ENCODE results near the gene MYO7A. TPM values are rescaled to one million over a fixed set of nuclear protein-coding genes. Genes with fewer than 3 reads are reported as not detected.

MYO7A gene
- total RNA-seq, 1 experiment from 2014 or later: 3.5 TPM

DNA sequence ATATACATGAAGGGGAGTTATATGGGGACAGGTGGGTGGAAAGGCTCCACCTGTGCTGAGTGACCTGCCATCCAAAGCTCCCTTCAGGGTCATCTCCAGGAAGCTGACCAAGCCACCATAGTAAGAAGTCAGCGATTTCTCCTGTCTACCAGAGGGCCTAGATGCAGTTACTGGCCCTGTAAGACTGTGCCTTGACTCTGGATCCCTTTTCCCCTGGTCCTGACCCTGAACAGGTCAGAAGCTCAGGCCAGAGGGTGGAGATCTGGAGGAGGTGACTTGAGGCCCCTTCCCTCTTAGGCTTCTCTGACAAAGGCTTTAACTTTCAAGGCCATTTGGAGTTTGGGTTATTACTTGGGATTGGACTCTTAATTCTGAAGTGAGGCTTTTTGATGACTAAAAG, 103.8 kb downstream of the MYO7A start:
- no peaks in the 10 kb centered on the region for H4K20me1 ChIP-seq (ENCODE audit: insufficient read depth)
- H3F3A ChIP-seq (ENCODE audit: insufficient read depth, low read depth): no peaks in the 10 kb centered on the region
- no peaks in the 10 kb centered on the region for H3K36me3 ChIP-seq (ENCODE audit: low read depth)
- no TSS peak for BruUV-seq (replicated peaks)
- H3K4me2 ChIP-seq: no peak overlapping the region
- no peaks in the 10 kb centered on the region for H3K9me3 ChIP-seq (ENCODE audit: insufficient read depth, low read depth)
- no peaks in the 10 kb centered on the region for H3K79me2 ChIP-seq (ENCODE audit: low read depth)
- ChIA-PET CTCF (no interaction called here), POLR2A (ENCODE audit: unreplicated experiment) (no interaction called here)
- no peaks in the 10 kb centered on the region for H3K27me3 ChIP-seq (ENCODE audit: insufficient read depth, low read depth)
- TF ChIP-seq, protein P1, sequence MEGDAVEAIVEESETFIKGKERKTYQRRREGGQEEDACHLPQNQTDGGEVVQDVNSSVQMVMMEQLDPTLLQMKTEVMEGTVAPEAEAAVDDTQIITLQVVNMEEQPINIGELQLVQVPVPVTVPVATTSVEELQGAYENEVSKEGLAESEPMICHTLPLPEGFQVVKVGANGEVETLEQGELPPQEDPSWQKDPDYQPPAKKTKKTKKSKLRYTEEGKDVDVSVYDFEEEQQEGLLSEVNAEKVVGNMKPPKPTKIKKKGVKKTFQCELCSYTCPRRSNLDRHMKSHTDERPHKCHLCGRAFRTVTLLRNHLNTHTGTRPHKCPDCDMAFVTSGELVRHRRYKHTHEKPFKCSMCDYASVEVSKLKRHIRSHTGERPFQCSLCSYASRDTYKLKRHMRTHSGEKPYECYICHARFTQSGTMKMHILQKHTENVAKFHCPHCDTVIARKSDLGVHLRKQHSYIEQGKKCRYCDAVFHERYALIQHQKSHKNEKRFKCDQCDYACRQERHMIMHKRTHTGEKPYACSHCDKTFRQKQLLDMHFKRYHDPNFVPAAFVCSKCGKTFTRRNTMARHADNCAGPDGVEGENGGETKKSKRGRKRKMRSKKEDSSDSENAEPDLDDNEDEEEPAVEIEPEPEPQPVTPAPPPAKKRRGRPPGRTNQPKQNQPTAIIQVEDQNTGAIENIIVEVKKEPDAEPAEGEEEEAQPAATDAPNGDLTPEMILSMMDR (conservative IDR thresholded peaks at IDR 0.05): no peak
- no peak for TF ChIP-seq EZH2 (IDR thresholded peaks at IDR 0.05; ENCODE audit: low read depth)
- H3K27ac ChIP-seq: no peak overlapping the region
- H2AFZ ChIP-seq: no peak overlapping the region
- DNase-seq: no peak
- intact Hi-C loops (cut with micrococcal nuclease; ENCODE audit: unreplicated experiment): no loop called here
- no peaks in the 10 kb centered on the region for H3K9me2 ChIP-seq (ENCODE audit: insufficient read depth)
- H3K4me1 ChIP-seq (replicated peaks; ENCODE audit: insufficient read depth): no peaks in the 10 kb centered on the region
- no peak overlapping the region for H3K4me3 ChIP-seq

DNA sequence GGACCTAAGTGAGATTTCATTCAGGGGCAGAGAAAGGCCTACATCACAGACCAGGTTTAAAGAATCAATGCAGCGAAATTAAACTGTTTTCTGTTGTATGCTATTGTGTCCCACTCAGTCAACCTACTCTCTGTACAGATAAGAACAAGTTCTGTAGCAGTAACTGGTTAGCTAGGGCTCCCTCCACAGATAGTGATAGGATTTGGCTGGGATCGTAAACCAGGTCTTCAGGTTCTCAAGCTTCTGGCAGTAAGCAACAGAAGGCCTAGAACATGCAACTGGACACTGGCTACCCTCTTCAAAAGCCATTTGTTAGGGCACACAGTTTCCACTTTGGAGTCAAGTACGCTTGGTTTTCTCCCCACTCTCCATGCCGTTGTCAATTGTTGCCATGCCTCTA, 104.2 kb downstream of the MYO7A start:
- no peak for TF ChIP-seq EZH2 (IDR thresholded peaks at IDR 0.05; ENCODE audit: low read depth)
- TF ChIP-seq, protein P1 (conservative IDR thresholded peaks at IDR 0.05): no peak

DNA sequence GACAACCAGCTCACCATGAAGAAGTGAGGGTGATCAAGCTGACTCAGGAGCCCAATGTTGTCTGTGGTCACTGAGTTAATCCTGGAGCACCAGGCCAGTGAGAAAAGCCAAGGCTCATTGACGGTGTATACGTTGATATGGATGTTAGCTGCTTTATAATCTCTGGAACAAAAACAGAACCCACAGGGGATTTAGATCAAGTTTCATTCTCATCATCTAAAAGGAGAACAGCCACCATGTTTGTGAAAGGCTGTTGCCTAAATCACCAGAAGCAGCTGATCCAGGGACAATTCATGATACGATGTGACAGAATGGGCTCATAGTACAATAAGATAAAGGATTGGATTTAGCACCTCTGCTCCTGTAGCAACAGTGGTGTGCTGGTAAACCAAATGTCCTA, 105.0 kb downstream of the MYO7A start:
- H3K9me3 ChIP-seq (ENCODE audit: insufficient read depth, low read depth): no peaks in the 10 kb centered on the region
- H4K20me1 ChIP-seq (ENCODE audit: insufficient read depth): no peaks in the 10 kb centered on the region
- TF ChIP-seq, protein P1 (conservative IDR thresholded peaks at IDR 0.05): no peak
- TF ChIP-seq EZH2 (IDR thresholded peaks at IDR 0.05; ENCODE audit: low read depth): no peak
- no peak overlapping the region for H3K4me2 ChIP-seq
- no peaks in the 10 kb centered on the region for H3K79me2 ChIP-seq (ENCODE audit: low read depth)
- ChIA-PET POLR2A (ENCODE audit: unreplicated experiment) (no interaction called here), CTCF (interaction anchor here (0.7 kb wide), 1 partner anchor 27 kb away, joined by 3 read pairs; no protein-coding TSS in a partner anchor)
- no peaks in the 10 kb centered on the region for H3F3A ChIP-seq (ENCODE audit: insufficient read depth, low read depth)
- DNase-seq: no peak
- H3K27ac ChIP-seq: no peak overlapping the region
- intact Hi-C loops (cut with micrococcal nuclease; ENCODE audit: unreplicated experiment): no loop called here
- H3K27me3 ChIP-seq (ENCODE audit: insufficient read depth, low read depth): no peaks in the 10 kb centered on the region
- BruUV-seq (replicated peaks): no TSS peak
- H3K9me2 ChIP-seq (ENCODE audit: insufficient read depth): no peaks in the 10 kb centered on the region
- H3K4me3 ChIP-seq: no peak overlapping the region
- H3K36me3 ChIP-seq (ENCODE audit: low read depth): no peaks in the 10 kb centered on the region
- H3K4me1 ChIP-seq (replicated peaks; ENCODE audit: insufficient read depth): no peaks in the 10 kb centered on the region
- no peak overlapping the region for H2AFZ ChIP-seq

More for the DNA sequence above, 104.2 kb downstream of the MYO7A start:
- Histone ChIP-seq H3K36me3 (ENCODE audit: low read depth) (no peaks in the 10 kb centered on the region), H3K4me3 (no peak overlapping the region), H3K9me3 (ENCODE audit: insufficient read depth, low read depth) (no peaks in the 10 kb centered on the region), H4K20me1 (ENCODE audit: insufficient read depth) (no peaks in the 10 kb centered on the region), H3K4me1 (replicated peaks; ENCODE audit: insufficient read depth) (no peaks in the 10 kb centered on the region), H3K9me2 (ENCODE audit: insufficient read depth) (no peaks in the 10 kb centered on the region), H3F3A (ENCODE audit: insufficient read depth, low read depth) (no peaks in the 10 kb centered on the region), H3K27ac (no peak overlapping the region), H2AFZ (no peak overlapping the region), H3K79me2 (ENCODE audit: low read depth) (no peaks in the 10 kb centered on the region), H3K4me2 (no peak overlapping the region), H3K27me3 (ENCODE audit: insufficient read depth, low read depth) (no peaks in the 10 kb centered on the region)
- intact Hi-C loops (cut with micrococcal nuclease; ENCODE audit: unreplicated experiment): no loop called here
- BruUV-seq (replicated peaks): no TSS peak
- DNase-seq: no peak
- ChIA-PET CTCF (no interaction called here), POLR2A (ENCODE audit: unreplicated experiment) (no interaction called here)
